ENCODE measurements around the gene LAX1. TPM values are rescaled to one million over a fixed set of nuclear protein-coding genes. Genes with fewer than 3 reads are reported as not detected.

LAX1 gene
- total RNA-seq, 4 donors from 2014 or later: 1.2 to 5.4 TPM; not detected in 2

GRCh38 chr1:203763505-203763904 is 1.5 kb upstream of the LAX1 start:
- in situ Hi-C loops (cut with MboI; ENCODE audit: low pct_ligation_motif_present in 1 of 4, low pct_unique_long_range_greater_than_20kb in 1 of 4, low sequenced_read_pairs in 3 of 4): no loop called here
- Histone ChIP-seq H3K27me3 (no peaks in the 10 kb centered on the region), H3K36me3 (no peaks in the 10 kb centered on the region), H3K4me3 (no peak overlapping the region), H3K9me3 (no peaks in the 10 kb centered on the region), H3K4me1 (peaks cover 0 to 8% (median under 1%) of the 10 kb centered on the region in 4 donors), H3K27ac (peak overlapping the region in 3 of 4 donors; percentile 52 to 77 (median 65))
- intact Hi-C loops (cut with DNase I; ENCODE audit: low total_unique reads): no loop called here
- 93 to 100% methylated on average over 1 of the region's 1 CpG for WGBS, 2 donors (ENCODE audit: low coverage in 1 of 2)
- no peak for DNase-seq
- TF ChIP-seq CTCF (IDR thresholded peaks at IDR 0.05) (no peak), POLR2AphosphoS5 (IDR thresholded peaks at IDR 0.05) (no peak), EP300 (IDR thresholded peaks at IDR 0.05; ENCODE audit: low read depth) (no peak), POLR2A (IDR thresholded peaks at IDR 0.05) (no peak)

- TF ChIP-seq CTCF (IDR thresholded peaks at IDR 0.05): no peak
- TF ChIP-seq POLR2AphosphoS5 (IDR thresholded peaks at IDR 0.05): no peak
- no peak for TF ChIP-seq EP300 (IDR thresholded peaks at IDR 0.05; ENCODE audit: low read depth)
- TF ChIP-seq POLR2A (IDR thresholded peaks at IDR 0.05): no peak
- no peak overlapping the region for H3K4me3 ChIP-seq
- in situ Hi-C loops (cut with MboI; ENCODE audit: low pct_ligation_motif_present in 1 of 4, low pct_unique_long_range_greater_than_20kb in 1 of 4, low sequenced_read_pairs in 3 of 4) (no loop called here), intact Hi-C loops (cut with DNase I; ENCODE audit: low total_unique reads) (no loop called here)
- DNase-seq: no peak
- WGBS, 2 donors (ENCODE audit: low coverage in 1 of 2): 47% methylated on average over 3 of the region's 3 CpGs; no CpG with 5 or more reads in 1 of the 2 donors
- peak overlapping the region; percentile 52 to 77 (median 62) for H3K27ac ChIP-seq
- no peaks in the 10 kb centered on the region for H3K36me3 ChIP-seq
- H3K9me3 ChIP-seq: no peaks in the 10 kb centered on the region
- peaks cover 4 to 16% (median 8%) of the 10 kb centered on the region in 4 donors for H3K4me1 ChIP-seq
- H3K27me3 ChIP-seq: no peaks in the 10 kb centered on the region
These were observed 616 bp upstream of the LAX1 start for GRCh38 chr1:203764105-203765028.

- peak; percentile 30 for DNase-seq
- TF ChIP-seq POLR2A (IDR thresholded peaks at IDR 0.05) (no peak), POLR2AphosphoS5 (IDR thresholded peaks at IDR 0.05) (no peak), CTCF (IDR thresholded peaks at IDR 0.05) (no peak), EP300 (IDR thresholded peaks at IDR 0.05; ENCODE audit: low read depth) (no peak)
- no peaks in the 10 kb centered on the region for H3K36me3 ChIP-seq
- no peak overlapping the region for H3K4me3 ChIP-seq
- in situ Hi-C loops (cut with MboI; ENCODE audit: low pct_ligation_motif_present in 1 of 4, low pct_unique_long_range_greater_than_20kb in 1 of 4, low sequenced_read_pairs in 3 of 4) (no loop called here), intact Hi-C loops (cut with DNase I; ENCODE audit: low total_unique reads) (no loop called here)
- no peaks in the 10 kb centered on the region for H3K27me3 ChIP-seq
- peaks cover 11 to 29% (median 18%) of the 10 kb centered on the region in 4 donors for H3K4me1 ChIP-seq
- no peaks in the 10 kb centered on the region for H3K9me3 ChIP-seq
- peak overlapping the region; percentile 80 to 88 (median 86) for H3K27ac ChIP-seq
- WGBS, 2 donors (ENCODE audit: low coverage in 1 of 2): 68 to 90% methylated on average over 4 to 6 of the region's 6 CpGs
These were observed 3.3 kb downstream of the LAX1 start for GRCh38 chr1:203768256-203768655.

- DNase-seq: peak; percentile 91
- intact Hi-C loops (cut with DNase I; ENCODE audit: low total_unique reads) (no loop called here), in situ Hi-C loops (cut with MboI; ENCODE audit: low pct_ligation_motif_present in 1 of 4, low pct_unique_long_range_greater_than_20kb in 1 of 4, low sequenced_read_pairs in 3 of 4) (no loop called here)
- peak overlapping the region in 1 of 4 donors; percentile 1 for H3K4me3 ChIP-seq
- H3K27ac ChIP-seq: peak overlapping the region; percentile 80 to 88 (median 86)
- TF ChIP-seq POLR2A (IDR thresholded peaks at IDR 0.05) (peak; percentile 64), EP300 (IDR thresholded peaks at IDR 0.05; ENCODE audit: low read depth) (peak; percentile 75), CTCF (IDR thresholded peaks at IDR 0.05) (no peak), POLR2AphosphoS5 (IDR thresholded peaks at IDR 0.05) (peak; percentile 11 to 88 (median 84))
- no peaks in the 10 kb centered on the region for H3K27me3 ChIP-seq
- H3K4me1 ChIP-seq: peaks cover 11 to 29% (median 18%) of the 10 kb centered on the region in 4 donors
- no peaks in the 10 kb centered on the region for H3K36me3 ChIP-seq
- WGBS, 2 donors (ENCODE audit: low coverage in 1 of 2): 34 to 35% methylated on average over 4 to 15 of the region's 15 CpGs
- H3K9me3 ChIP-seq: no peaks in the 10 kb centered on the region
These were observed 4.7 kb downstream of the LAX1 start for GRCh38 chr1:203769505-203770343.
